ENCODE results near the gene RBPJL. TPM values are rescaled to one million over a fixed set of nuclear protein-coding genes. Genes with fewer than 3 reads are reported as not detected.

The RBPJL gene
- total RNA-seq, 1 experiment from 2014 or later = not detected

- DNase-seq (ENCODE audit: low spot score) = no peak
Observed at GRCh38 chr20:45317826-45318225, 11.2 kb downstream of the RBPJL start.

DNA sequence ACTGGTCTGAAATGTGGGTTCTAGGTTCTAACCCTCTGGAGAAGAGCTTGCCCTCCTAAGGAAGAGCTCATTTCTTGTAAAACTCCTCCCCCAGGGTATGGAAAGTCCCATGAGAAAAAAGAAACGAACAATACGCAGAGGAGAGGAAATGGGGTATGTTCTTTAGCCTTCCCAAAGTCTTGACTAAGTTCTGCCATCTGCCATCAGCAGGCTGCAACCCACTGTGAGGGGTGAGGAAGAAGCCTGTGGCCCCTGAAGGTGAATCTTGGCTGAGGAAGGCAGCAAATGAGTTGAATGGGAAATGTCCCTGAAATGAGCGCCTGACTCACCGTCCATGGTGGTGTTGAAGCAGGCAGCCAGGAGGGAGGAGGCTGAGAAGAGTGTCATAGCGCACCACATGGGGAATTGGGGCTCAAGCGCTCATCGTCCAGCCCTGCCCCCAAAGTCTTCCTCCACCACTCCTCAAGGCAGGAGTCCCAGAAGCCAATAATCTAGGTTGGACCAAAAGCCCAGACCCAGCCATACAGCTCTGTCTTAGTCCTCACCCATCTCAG, 11.8 kb downstream of the RBPJL start:
- no peak for DNase-seq (ENCODE audit: low spot score)

- no peak for DNase-seq (ENCODE audit: low spot score)
Observed at GRCh38 chr20:45318948-45319347, 12.3 kb downstream of the RBPJL start.

DNA sequence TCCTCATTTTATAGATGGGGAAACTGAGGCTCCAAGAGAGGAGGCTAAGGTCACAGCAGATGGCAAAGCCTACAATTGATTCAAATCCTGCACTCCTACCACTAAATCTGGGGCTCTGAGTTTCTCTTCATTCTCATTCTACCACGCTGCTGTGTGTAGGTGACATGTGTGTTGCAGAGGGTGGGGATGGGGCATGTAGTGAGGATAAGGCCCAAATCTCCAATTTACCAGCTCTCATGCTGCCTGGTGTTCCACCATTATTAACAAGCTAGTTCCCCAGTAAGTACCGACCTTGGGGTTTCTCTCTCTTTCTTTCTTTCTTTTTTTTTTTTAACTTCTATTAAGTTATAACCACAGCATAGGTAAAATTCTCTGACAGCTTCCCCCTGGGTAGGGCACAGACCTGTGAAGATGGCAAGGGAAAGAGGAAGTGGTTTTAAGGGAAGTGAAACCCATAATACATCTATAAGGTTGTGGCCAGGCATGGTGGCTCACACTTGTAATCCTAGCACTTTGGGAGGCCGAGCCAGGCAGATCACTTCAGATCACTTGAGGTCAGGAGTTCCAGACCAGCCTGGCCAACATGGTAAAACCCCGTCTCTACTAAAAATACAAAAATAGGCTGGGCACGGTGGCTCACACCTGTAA, 14.4 kb downstream of the RBPJL start:
- no peak for DNase-seq (ENCODE audit: low spot score)

DNA sequence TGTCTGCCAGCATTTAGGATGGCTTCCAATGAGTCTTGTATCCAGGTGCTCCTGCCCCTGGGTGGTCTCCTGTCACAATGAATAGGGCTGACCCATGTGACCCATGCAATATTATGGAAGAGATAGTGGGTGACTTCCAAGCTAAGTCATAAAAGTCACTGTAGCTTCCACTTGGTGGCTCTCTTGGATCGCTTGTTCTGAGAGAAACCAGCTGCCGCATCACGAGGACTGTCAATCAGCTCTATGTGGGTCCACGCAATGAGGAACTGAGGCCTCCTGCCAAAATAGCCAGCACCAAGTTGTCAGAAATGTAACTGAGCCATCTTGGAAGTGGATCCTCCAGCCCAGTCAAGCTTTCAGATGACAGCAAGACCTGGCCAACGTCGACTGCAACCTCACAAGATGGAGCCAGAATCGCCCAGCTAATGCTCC, 16.3 kb downstream of the RBPJL start:
- DNase-seq (ENCODE audit: low spot score) = no peak

DNA sequence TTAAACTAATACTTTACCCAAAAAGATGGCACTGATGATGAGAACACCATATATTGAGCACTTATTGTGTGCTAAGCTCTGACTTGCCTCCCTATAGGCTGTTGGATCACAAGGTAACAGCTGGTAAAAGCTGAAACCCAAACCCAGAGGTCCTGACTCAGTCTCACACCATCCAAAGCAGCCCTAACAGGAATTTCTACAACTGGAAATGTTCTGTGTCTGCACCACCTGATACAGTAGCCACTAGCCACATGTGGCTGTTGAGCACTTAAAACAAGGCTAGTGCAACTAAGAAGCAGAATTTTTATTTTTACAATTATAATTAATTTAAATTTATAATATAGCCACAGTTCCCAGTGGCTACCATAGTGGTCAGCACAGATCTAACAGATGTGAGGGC, 17.1 kb downstream of the RBPJL start:
- no peak for DNase-seq (ENCODE audit: low spot score)

GRCh38 chr20:45325371-45325770, 18.7 kb downstream of the RBPJL start:
- DNase-seq (ENCODE audit: low spot score) = no peak

DNA sequence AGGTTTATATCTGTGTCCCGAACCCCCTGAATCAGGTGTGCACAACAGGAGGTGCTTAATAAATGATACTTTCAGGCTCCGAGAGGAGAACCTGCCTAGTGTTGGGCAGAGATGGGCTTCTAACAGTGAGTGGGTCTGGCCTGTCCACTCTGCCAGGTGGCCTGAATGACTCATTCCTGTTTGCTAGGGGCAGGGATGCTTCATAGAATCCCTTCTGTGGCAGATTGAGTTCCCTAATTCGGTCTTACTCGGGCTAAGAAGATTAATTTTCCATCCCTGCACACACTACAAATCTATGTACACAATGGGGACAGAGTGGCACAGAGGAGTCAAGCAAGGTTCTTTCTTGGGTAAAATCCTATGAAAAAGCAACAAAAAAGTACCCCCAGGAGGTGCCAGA, 21.8 kb downstream of the RBPJL start:
- no peak for DNase-seq (ENCODE audit: low spot score)

GRCh38 chr20:45329497-45330319, 23.1 kb downstream of the RBPJL start:
- no peak for DNase-seq (ENCODE audit: low spot score)

DNA sequence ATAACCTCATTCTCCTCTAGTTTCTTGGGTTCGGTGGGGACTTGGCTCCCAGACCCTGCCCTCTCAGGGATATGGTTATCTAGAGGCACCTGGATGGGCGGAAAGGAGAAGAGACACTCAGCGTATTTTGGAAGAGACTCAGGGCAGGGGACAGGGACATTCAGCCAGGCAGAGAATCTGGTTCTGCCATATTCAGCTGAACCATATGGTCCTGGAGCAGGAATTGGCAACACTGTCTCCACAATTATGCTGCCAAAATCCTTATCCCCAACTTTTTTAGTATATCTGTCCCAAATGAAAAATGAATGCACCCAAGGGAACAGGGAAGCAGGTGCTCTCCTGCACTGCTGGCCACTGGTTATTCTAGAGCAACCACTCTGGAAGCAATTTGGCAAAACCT, 23.8 kb downstream of the RBPJL start:
- DNase-seq (ENCODE audit: low spot score) = no peak

GRCh38 chr20:45336530-45337366, 30.1 kb downstream of the RBPJL start:
- DNase-seq (ENCODE audit: low spot score) = peak; percentile 61

DNA sequence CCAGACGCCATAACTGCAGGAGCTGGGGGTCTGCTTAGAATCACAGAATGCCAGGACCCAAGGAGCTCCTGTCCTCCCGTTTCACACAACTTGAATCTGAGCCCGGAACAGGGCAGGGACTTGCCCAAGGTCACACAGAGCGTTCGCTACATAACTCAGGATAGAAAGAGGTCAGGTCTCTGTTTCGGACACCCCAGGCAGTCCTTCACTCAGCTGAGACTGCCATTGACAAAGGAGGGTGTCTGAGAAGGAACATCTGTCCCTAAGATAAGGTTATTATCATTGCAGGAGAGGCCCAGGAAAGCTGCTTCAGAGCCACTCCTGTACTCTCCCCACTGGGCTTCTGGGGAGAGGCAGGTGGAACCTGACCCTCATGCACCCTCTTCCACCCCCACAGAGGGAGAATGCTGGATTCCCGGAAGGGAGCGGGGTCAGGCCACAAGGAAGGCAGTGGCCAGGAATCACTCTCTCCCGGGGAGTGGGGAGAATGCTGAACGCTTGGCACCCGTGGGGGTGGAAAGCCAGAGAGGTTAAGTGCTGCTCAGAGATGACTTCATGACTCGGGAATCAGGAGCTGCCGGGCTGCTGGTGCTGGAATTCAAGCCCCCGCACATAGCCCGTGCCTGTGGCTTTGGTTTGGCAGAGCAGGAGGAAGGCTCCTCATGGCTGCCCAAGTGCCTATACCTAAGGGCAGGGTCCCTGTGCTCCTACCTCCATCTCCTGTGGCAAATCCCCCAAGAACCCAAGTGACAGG, 30.9 kb downstream of the RBPJL start:
- peak; percentile 80 for DNase-seq (ENCODE audit: low spot score)

DNA sequence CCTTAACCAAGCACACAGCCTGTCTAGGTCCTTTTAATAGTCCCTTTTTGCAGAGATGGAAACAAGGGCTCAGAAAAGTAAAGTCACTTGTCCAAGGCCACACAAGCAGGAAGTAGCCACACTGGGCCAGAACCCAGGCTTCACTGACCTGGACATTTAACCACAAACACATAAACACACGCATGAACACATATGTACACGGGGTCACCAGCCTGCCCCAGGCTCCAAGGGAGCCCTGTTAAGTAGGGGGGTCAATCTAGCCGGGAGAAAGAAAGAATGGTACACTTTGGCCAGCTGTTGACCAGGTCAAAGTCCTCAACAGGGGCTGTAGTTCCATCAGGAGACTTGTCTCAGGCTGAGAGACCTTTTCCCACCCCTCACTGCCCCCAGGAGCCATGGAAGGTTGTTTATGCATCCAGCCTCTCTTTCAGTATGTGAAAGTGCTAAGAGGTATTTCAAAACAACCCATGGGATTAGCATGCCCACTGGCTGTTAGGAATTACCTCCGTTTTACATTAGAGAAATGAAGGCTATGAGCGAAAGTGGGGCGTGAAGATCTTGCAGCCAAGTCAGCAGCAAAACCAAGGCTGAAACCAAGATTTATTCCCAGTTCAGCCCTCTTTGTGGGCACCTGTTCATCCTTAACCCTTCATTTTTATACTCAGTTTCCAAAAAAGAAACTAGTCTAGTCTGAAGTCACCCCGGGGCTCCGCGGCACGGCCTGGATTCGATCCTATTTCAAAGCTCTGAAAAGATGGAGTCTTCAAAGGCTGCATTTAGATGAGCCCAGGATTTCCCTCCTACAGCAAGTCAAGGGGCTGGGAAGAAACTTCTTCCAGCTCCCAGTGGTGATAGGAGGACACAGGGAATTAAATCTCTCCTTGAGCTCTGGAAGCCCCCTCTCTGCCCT, 31.7 kb downstream of the RBPJL start:
- no peak for DNase-seq (ENCODE audit: low spot score)

- DNase-seq (ENCODE audit: low spot score) = no peak
Observed at GRCh38 chr20:45339084-45339483, 32.4 kb downstream of the RBPJL start.

DNA sequence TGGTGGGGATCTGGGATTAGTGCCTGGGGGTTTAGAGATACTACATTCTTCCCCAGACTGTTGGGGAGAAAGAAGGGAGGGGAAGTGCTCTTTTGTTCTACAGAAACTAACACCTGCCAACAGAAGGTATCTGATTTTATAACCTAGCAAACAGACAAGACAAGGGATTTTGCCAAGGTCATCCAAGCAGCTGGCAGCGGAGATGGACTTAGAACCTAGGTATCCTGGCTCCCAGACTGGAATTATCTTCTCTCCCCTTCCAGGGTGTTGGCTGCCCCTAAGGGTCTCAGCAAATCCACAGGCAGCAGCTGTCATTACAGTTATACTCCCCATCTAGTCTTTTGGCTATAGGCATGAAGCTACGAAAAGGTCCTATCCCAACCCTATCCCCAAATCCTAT, 33.2 kb downstream of the RBPJL start:
- no peak for DNase-seq (ENCODE audit: low spot score)

DNA sequence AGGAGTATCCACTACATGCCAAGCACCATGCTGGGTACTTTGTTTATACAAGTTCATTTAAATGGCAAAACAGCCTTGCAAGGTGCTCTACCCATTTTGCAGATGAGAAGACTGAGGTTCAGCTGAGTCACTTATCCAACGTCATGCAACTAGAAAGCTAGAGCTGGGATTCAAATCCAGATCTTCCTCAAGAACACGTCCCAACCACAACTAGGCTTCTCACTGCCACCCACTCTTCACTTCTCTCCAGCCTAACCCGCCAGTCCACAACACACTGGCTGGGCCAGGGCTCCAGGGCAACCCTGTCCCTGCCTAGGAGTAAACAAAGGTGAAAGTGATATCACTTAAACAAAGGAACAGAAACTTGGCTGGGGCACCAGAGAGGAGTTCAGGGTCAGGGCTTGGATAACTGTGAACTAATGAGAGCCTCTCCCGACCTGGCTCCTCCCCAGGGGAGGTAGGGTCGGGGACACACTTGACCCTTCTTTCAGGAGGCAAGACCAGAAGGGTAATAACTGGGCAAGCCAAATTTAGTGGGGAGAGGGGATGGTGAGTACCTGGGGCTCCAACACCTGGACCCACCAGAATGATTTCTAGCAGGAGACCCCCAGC, 33.7 kb downstream of the RBPJL start:
- no peak for DNase-seq (ENCODE audit: low spot score)

- no peak for DNase-seq (ENCODE audit: low spot score)
Observed at GRCh38 chr20:45340951-45341350, 34.3 kb downstream of the RBPJL start.

DNA sequence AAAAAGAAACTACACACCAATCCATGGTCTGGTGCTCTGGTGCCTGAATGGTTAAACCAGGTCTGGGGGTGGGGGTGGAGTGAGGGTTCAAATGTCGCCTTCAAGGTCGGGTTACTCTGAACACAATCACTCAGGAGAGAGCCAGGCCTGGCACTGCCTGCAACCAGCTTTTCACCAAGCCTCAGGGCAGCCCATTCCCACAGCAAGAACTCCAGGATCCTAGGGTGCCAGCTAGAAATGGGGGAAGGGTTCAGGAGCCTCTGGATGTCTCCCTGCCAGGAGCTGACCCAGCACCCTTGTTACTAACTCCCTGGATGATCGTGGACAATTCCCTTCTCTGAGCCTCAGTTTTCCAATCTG, 34.9 kb downstream of the RBPJL start:
- no peak for DNase-seq (ENCODE audit: low spot score)

DNA sequence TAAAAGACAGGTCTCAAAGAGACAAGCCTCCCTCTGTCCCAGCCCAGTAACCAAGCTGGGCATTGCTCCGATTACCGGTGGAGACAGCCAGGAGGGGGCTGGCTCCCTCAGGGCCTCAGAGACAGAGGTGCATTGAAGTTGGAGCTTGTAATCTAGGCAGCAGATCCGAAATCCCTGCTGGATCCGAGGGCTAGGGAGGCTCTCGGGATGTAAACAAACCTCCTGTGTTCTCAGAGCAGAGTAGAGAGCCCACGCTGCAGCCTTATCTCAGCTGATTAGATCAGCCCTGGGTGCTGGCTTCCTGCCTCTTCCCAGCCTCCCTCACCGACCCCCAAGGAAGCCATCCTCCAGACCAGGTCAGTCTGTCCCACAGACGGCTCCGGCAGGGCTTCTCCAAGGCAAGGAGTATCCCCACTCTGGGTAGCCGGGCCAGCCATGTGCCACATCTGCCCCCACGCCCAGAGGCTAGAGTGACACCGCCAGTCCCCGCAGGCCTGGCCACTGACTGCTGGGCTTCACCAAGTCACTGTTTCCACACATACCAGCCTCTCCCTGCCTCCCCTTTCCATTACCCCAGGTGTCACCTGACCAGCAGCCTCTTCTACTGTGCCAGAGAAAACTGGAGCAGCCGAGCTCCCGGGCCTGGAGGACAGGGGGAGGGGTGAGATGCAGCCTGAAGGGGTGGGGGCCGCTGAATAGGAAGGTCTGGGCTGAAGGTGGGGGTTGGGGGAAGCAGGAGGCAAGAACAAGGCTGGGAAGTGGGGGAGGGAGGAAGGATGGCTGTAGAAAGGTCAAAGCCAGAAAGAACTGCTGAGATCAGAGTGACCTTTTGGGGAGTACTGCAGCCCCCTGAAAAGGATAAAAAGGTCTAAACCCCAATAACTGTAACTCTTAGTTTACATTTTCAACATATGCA, 35.6 kb downstream of the RBPJL start:
- DNase-seq (ENCODE audit: low spot score) = peak; percentile 81
